ENCODE data around the gene SMG5.
A peak's percentile ranks its signal among the peaks of the same experiment; 100 is the strongest.
"Not testable (repeated sequence)": the region's sequence is repeated elsewhere in the genome, so short reads cannot be mapped to it uniquely, and the experiment has no call there.

The SMG5 gene

GRCh38 chr1:156244712-156245111 lies 37.9 kb downstream of the SMG5 start:
- no peak for DNase-seq

- DNase-seq, result no peak
Measured at GRCh38 chr1:156244126-156244525, 38.5 kb downstream of the SMG5 start.

GRCh38 chr1:156242738-156243137 lies 39.9 kb downstream of the SMG5 start:
- no peak for DNase-seq

GRCh38 chr1:156241926-156242325 lies 40.7 kb downstream of the SMG5 start, which contains the start of gene BGLAP:
Gene BGLAP (plus strand): TSS chr1:156242184. CDS start chr1:156242232, 48 bp downstream.
- no peak for DNase-seq

- DNase-seq, result peak; percentile 66
Measured at GRCh38 chr1:156241311-156241811, 41.3 kb downstream of the SMG5 start.

GRCh38 chr1:156238248-156238647 lies 44.4 kb downstream of the SMG5 start:
- no peak for DNase-seq

- no peak for DNase-seq
Measured at GRCh38 chr1:156236164-156236563, 46.5 kb downstream of the SMG5 start.

- DNase-seq, result no peak
Measured at GRCh38 chr1:156233426-156234127, 49.0 kb downstream of the SMG5 start.

GRCh38 chr1:156232201-156232894 lies 50.3 kb downstream of the SMG5 start:
- DNase-seq, result no peak

- no peak for DNase-seq
Measured at GRCh38 chr1:156230473-156230837, 52.2 kb downstream of the SMG5 start.

GRCh38 chr1:156229809-156230472 lies 52.7 kb downstream of the SMG5 start:
- no peak for DNase-seq

GRCh38 chr1:156228501-156228900 lies 54.1 kb downstream of the SMG5 start:
- DNase-seq, result no peak

GRCh38 chr1:156226782-156227181 lies 55.8 kb downstream of the SMG5 start:
- no peak for DNase-seq

- no peak for DNase-seq
Measured at GRCh38 chr1:156226116-156226538, 56.5 kb downstream of the SMG5 start.

- no peak for DNase-seq
Measured at GRCh38 chr1:156225677-156226014, 57.0 kb downstream of the SMG5 start.

- DNase-seq, result no peak
Measured at GRCh38 chr1:156221986-156222692, 60.5 kb downstream of the SMG5 start.

GRCh38 chr1:156220226-156220625 lies 62.4 kb downstream of the SMG5 start:
- DNase-seq, result no peak

GRCh38 chr1:156217871-156218270 lies 64.8 kb downstream of the SMG5 start:
- DNase-seq, result no peak

GRCh38 chr1:156216361-156217086 lies 66.1 kb downstream of the SMG5 start:
- DNase-seq, result not testable (repeated sequence)

GRCh38 chr1:156214024-156214748 lies 68.4 kb downstream of the SMG5 start:
- peak; percentile 10 for DNase-seq

- DNase-seq, result no peak
Measured at GRCh38 chr1:156213644-156213966, 69.0 kb downstream of the SMG5 start.
